H1 (cell line): Measurements from ENCODE around the gene SLC39A8. TPM values are rescaled to one million over a fixed set of nuclear protein-coding genes. Genes with fewer than 3 reads are reported as not detected.

ENCODE experiments used
- CTCF ChIA-PET: fragments of 300-600 bp; sonication (Branson Sonifier 250); formaldehyde crosslinking; loops from one replicate; lab custom pipeline; 2021; ENCODE audit not compliant: partially characterized antibody; lab: Charles Lee
- POLR2A ChIA-PET: fragments of 300-600 bp; sonication (Branson Sonifier 250); formaldehyde crosslinking; loops from one replicate; lab custom pipeline; 2021; ENCODE audit warnings: inconsistent platforms; ENCODE audit not compliant: partially characterized antibody; lab: Charles Lee
- DNase-seq, 2 experiments: peaks; one replicate each; pipeline versions ENCODE4 v3.0.0 to v3.0.0-alpha.2; 2010 to 2022; ENCODE audit warnings: low spot score in 2 of 2, low read depth in 1 of 2, mixed read lengths in 1 of 2
- FAIRE-seq: peaks from 2 replicates; lab custom pipeline; 2011; peaks lifted over from hg19 to GRCh38; lab: Jason Lieb, UNC
- H2AFZ ChIP-seq: 2 replicates; pipeline ENCODE4 v1.8.1; 2012; ENCODE audit warnings: low read length, inconsistent platforms
- H2AK5ac ChIP-seq: 2 replicates; pipeline ENCODE4 v1.6.1; 2013; ENCODE audit warnings: low read depth, low read length
- H2BK120ac ChIP-seq: replicated peaks from 2 replicates; pipeline ENCODE3; 2013; ENCODE audit warnings: low read depth, low read length, inconsistent platforms
- H2BK12ac ChIP-seq: 2 replicates; pipeline ENCODE4 v1.6.1; 2013; ENCODE audit warnings: low read depth, low read length
- H2BK15ac ChIP-seq: 2 replicates; pipeline ENCODE4 v1.6.1; 2013; ENCODE audit warnings: low read length
- H2BK20ac ChIP-seq: 2 replicates; pipeline ENCODE4 v1.6.1; 2013; ENCODE audit warnings: low read length
- H2BK5ac ChIP-seq: 2 replicates; pipeline ENCODE4 v1.6.1; 2013; ENCODE audit warnings: low read depth, low read length
- H3K14ac ChIP-seq: 2 replicates; pipeline ENCODE4 v1.6.1; 2013; ENCODE audit warnings: inconsistent platforms; ENCODE audit not compliant: insufficient read length
- H3K18ac ChIP-seq: 2 replicates; pipeline ENCODE4 v1.6.1; 2013; ENCODE audit warnings: low read length; ENCODE audit errors: extremely low read depth
- H3K23ac ChIP-seq: 2 replicates; pipeline ENCODE4 v1.6.1; 2013; ENCODE audit warnings: inconsistent platforms; ENCODE audit not compliant: insufficient read length
- H3K23me2 ChIP-seq: 2 replicates; pipeline ENCODE4 v1.6.1; 2013; ENCODE audit warnings: low read depth, low read length
- H3K27ac ChIP-seq: 2 replicates; pipeline ENCODE4 v1.6.1; 2011; ENCODE audit warnings: low read depth, low read length, inconsistent platforms
- H3K27me3 ChIP-seq, 4 experiments: replicated peaks in 1 of 4; 1 replicate in 1 of 4; 2 replicates in 3 of 4; pipeline versions ENCODE4 v1.6.1 to v1.8.1; 2011 to 2013; ENCODE audit warnings: low read length in 3 of 4, mild to moderate bottlenecking in 3 of 4, inconsistent platforms in 2 of 4, mixed read lengths in 2 of 4, moderate library complexity in 1 of 4; ENCODE audit not compliant: control insufficient read depth in 3 of 4, insufficient read depth in 3 of 4; ENCODE audit errors: extremely low read depth in 1 of 4
- H3K36me3 ChIP-seq, 4 experiments: 2 replicates each; pipeline versions ENCODE4 v1.6.1 to v1.8.1; 2011 to 2013; ENCODE audit warnings: mild to moderate bottlenecking in 4 of 4, low read length in 3 of 4, moderate library complexity in 2 of 4, control low read depth in 1 of 4, inconsistent platforms in 1 of 4; ENCODE audit not compliant: insufficient read depth in 4 of 4, control insufficient read depth in 2 of 4
- H3K4ac ChIP-seq: replicated peaks from 2 replicates; pipeline ENCODE3; 2013; ENCODE audit warnings: low read length, low read depth, mixed read lengths, inconsistent platforms; ENCODE audit not compliant: insufficient read length
- H3K4me1 ChIP-seq, 4 experiments: replicated peaks in 1 of 4; 1 replicate in 1 of 4; 2 replicates in 3 of 4; pipeline versions ENCODE4 v1.6.1 to v1.8.1; 2011 to 2013; ENCODE audit warnings: low read length in 3 of 4, inconsistent platforms in 2 of 4, mixed read lengths in 1 of 4; ENCODE audit not compliant: insufficient read depth in 4 of 4, control insufficient read depth in 3 of 4
- H3K4me2 ChIP-seq, 2 experiments: 2 replicates each; pipeline versions ENCODE4 v1.6.1 to v1.8.1; 2011 to 2013; ENCODE audit warnings: low read depth in 2 of 2, low read length in 2 of 2, control low read depth in 1 of 2, inconsistent platforms in 1 of 2, mild to moderate bottlenecking in 1 of 2; ENCODE audit not compliant: insufficient read depth in 1 of 2
- H3K4me3 ChIP-seq, 4 experiments: fragments of 200-600, 300-600 bp in 1 of 4; sonication (generic), shearing (Covaris generic), sonication (Bioruptor Twin) in 1 of 4; 2 replicates each; pipeline versions ENCODE4 v1.5.1 to v1.8.1; 2011 to 2016; ENCODE audit warnings: low read length in 4 of 4, low read depth in 3 of 4, control low read depth in 2 of 4, inconsistent platforms in 2 of 4, mild to moderate bottlenecking in 2 of 4, mixed read lengths in 1 of 4, moderate library complexity in 1 of 4; ENCODE audit not compliant: insufficient read depth in 2 of 4; ENCODE audit errors: extremely low read depth in 1 of 4
- H3K56ac ChIP-seq: replicated peaks from 2 replicates; pipeline ENCODE3; 2013; ENCODE audit warnings: low read depth, mild to moderate bottlenecking, mixed read lengths, low read length, inconsistent platforms; ENCODE audit not compliant: insufficient read length
- H3K79me1 ChIP-seq: 2 replicates; pipeline ENCODE4 v1.6.1; 2013; ENCODE audit warnings: low read depth, low read length, control low read depth
- H3K79me2 ChIP-seq, 2 experiments: 2 replicates each; pipeline versions ENCODE4 v1.6.1 to v1.8.1; 2012 to 2013; ENCODE audit warnings: low read length in 2 of 2, mild to moderate bottlenecking in 2 of 2, inconsistent platforms in 1 of 2; ENCODE audit not compliant: insufficient read depth in 2 of 2, control insufficient read depth in 1 of 2
- H3K9ac ChIP-seq, 4 experiments: replicated peaks in 1 of 4; 1 replicate in 1 of 4; 2 replicates in 3 of 4; pipeline versions ENCODE4 v1.6.1 to v1.8.1; 2011 to 2013; ENCODE audit warnings: low read depth in 3 of 4, low read length in 3 of 4, control low read depth in 2 of 4, mild to moderate bottlenecking in 2 of 4, moderate library complexity in 2 of 4, inconsistent platforms in 1 of 4; ENCODE audit errors: extremely low read depth in 1 of 4
- H3K9me3 ChIP-seq, 2 experiments: 2 replicates each; pipeline versions ENCODE4 v1.6.1 to v1.8.1; 2012 to 2013; ENCODE audit warnings: mild to moderate bottlenecking in 2 of 2, moderate library complexity in 2 of 2, control low read depth in 1 of 2, inconsistent platforms in 1 of 2, low read depth in 1 of 2, low read length in 1 of 2, mixed read lengths in 1 of 2; ENCODE audit not compliant: insufficient read depth in 2 of 2
- H4K20me1 ChIP-seq, 2 experiments: replicated peaks in 1 of 2; 2 replicates each; pipeline versions ENCODE3 to v1.8.1; 2011 to 2013; ENCODE audit warnings: inconsistent platforms in 2 of 2, low read length in 2 of 2, mild to moderate bottlenecking in 1 of 2; ENCODE audit not compliant: insufficient read depth in 2 of 2, control insufficient read depth in 1 of 2
- H4K5ac ChIP-seq: 2 replicates; pipeline ENCODE4 v1.6.1; 2013; ENCODE audit warnings: low read length, low read depth, mixed read lengths, inconsistent platforms; ENCODE audit not compliant: insufficient read length
- H4K8ac ChIP-seq: 2 replicates; pipeline ENCODE4 v1.8.0; 2013; ENCODE audit warnings: mild to moderate bottlenecking, moderate library complexity, low read length, inconsistent platforms; ENCODE audit not compliant: insufficient read depth; ENCODE audit errors: extremely low read depth
- H4K91ac ChIP-seq: replicated peaks from 2 replicates; pipeline ENCODE3; 2013; ENCODE audit warnings: low read length, mixed read lengths, inconsistent platforms; ENCODE audit not compliant: insufficient read length
- KDM1A ChIP-seq: fragments of 200-600, 300-600 bp; sonication (generic); IDR thresholded peaks from 2 replicates; pipeline ENCODE4 v1.7.1; 2016; ENCODE audit warnings: mild to moderate bottlenecking, low read length, borderline replicate concordance
- WGBS, 2 experiments: shearing (Covaris generic) in 1 of 2; methylation state at CpG; one replicate each; pipeline versions ENCODE4 v1.1.6 to v1.1.7; 2013 to 2015; ENCODE audit warnings: low lambda C conversion rate in 2 of 2, mixed read lengths in 2 of 2, inconsistent platforms in 1 of 2, low coverage in 1 of 2, missing lambda C conversion rate in 1 of 2; ENCODE audit not compliant: insufficient replicate concordance in 2 of 2, insufficient coverage in 1 of 2, insufficient read length in 1 of 2; ENCODE audit errors: extremely low coverage in 1 of 2, missing lambda C conversion rate in 1 of 2; 5-methylcytosine and 5-hydroxymethylcytosine counted together
- polyA plus RNA-seq, 7 experiments: library from polyadenylated mRNA; depleted of rRNA in 3 of 7; stranded (reverse) in 5 of 7; unstranded in 2 of 7; fragments of >200 nt in 5 of 7; fragments of 200-250 nt in 2 of 7; gene quantifications; 1 replicate in 5 of 7; 2 replicates in 1 of 7; 4 replicates in 1 of 7; pipeline versions ENCODE4 v1.2.1 to v1.2.3, GENCODE V29; 2011 to 2013; ENCODE audit warnings: missing spikeins in 2 of 7, mixed read lengths in 2 of 7
- total RNA-seq: library from RNA; stranded (reverse); fragmentation: NEBNext Ultra II Directional; extraction: Animal tissue kit (Norgen Biotek cat#: 25700); gene quantifications from 2 replicates; pipeline ENCODE4 v1.2.1, GENCODE V29; 2021

SLC39A8 gene
- total and polyA plus RNA-seq, 2 of the 8 experiments (the other 6 are each of a cell fraction or from before 2014, with no cell fraction given), result 6.4 to 38.7 TPM

- H3K9ac ChIP-seq, result no peak overlapping the region
- no peak overlapping the region for H3K27ac ChIP-seq
- H3K4me1 ChIP-seq, result no peaks in the 10 kb centered on the region
- H3K27me3 ChIP-seq, result no peaks in the 10 kb centered on the region; a peak in 1 of 7 replicates
- H3K56ac ChIP-seq, result no peak overlapping the region
- no peak overlapping the region for H2BK20ac ChIP-seq
- DNase-seq, result no peak
- POLR2A ChIA-PET, result no interaction called here
- no peak overlapping the region for H2BK12ac ChIP-seq
- H3K4ac ChIP-seq, result no peak overlapping the region
- H3K36me3 ChIP-seq, result no peaks in the 10 kb centered on the region
- no peaks in the 10 kb centered on the region for H3K79me2 ChIP-seq
- H3K14ac ChIP-seq, result no peak overlapping the region
- H4K8ac ChIP-seq, result no peak overlapping the region
- H3K4me2 ChIP-seq, result no peak overlapping the region
- H3K23me2 ChIP-seq, result no peaks in the 10 kb centered on the region
- no peak overlapping the region for H2BK5ac ChIP-seq
- H4K20me1 ChIP-seq, result no peaks in the 10 kb centered on the region
- H3K79me1 ChIP-seq, result no peaks in the 10 kb centered on the region
- H2AFZ ChIP-seq, result no peak overlapping the region
- 93% methylated on average over 4 of the region's 4 CpGs; no CpG with 5 or more reads in 1 of the 2 experiments for WGBS, 2 experiments
- no peak overlapping the region for H3K23ac ChIP-seq
- no peak overlapping the region for H3K4me3 ChIP-seq
- FAIRE-seq, result no peak
- H2BK15ac ChIP-seq, result no peak overlapping the region
- H3K9me3 ChIP-seq, result no peaks in the 10 kb centered on the region
- TF ChIP-seq KDM1A, result no peak
- no peak overlapping the region for H3K18ac ChIP-seq
- H4K5ac ChIP-seq, result no peak overlapping the region
- no peak overlapping the region for H2BK120ac ChIP-seq
- CTCF ChIA-PET, result interaction anchor here (0.7 kb wide), 1 partner anchor 18 kb away, joined by 3 read pairs; no protein-coding TSS in a partner anchor
- no peak overlapping the region for H2AK5ac ChIP-seq
- no peak overlapping the region for H4K91ac ChIP-seq
Measured at GRCh38 chr4:102281171-102281839, 64.0 kb downstream of the SLC39A8 start.
